CD14-positive monocyte (primary cell): ENCODE data around the gene GABBR2. TPM values are rescaled to one million over a fixed set of nuclear protein-coding genes. Genes with fewer than 3 reads are reported as not detected.

Experiments used
- DNase-seq, 3 donors: peaks; one replicate each; pipeline ENCODE4 v3.0.0-alpha.2; 2011 to 2022
- H2AFZ ChIP-seq: 2 replicates; pipeline ENCODE4 v1.6.0; 2012; ENCODE audit warnings: mild to moderate bottlenecking, low read depth, low read length, inconsistent platforms; ENCODE audit not compliant: insufficient read depth, poor library complexity, severe bottlenecking
- H3K27ac ChIP-seq, 2 donors: 1 replicate in 1 of 2; 2 replicates in 1 of 2; pipeline ENCODE4 v1.5.1; 2012 to 2013; ENCODE audit warnings: low read length in 2 of 2, control low read depth in 1 of 2, inconsistent platforms in 1 of 2, low read depth in 1 of 2, mild to moderate bottlenecking in 1 of 2
- H3K27me3 ChIP-seq, 2 donors: one replicate each; pipeline versions ENCODE4 v1.6.0 to v1.6.1; 2011 to 2013; ENCODE audit warnings: low read length in 2 of 2; ENCODE audit not compliant: control insufficient read depth in 2 of 2, insufficient read depth in 2 of 2
- H3K36me3 ChIP-seq, 2 donors: replicated peaks in 1 of 2; 1 replicate in 1 of 2; 2 replicates in 1 of 2; pipeline versions ENCODE4 v1.5.1 to v1.6.1; 2012 to 2013; ENCODE audit warnings: low read length in 2 of 2, control low read depth in 1 of 2, inconsistent platforms in 1 of 2, mild to moderate bottlenecking in 1 of 2; ENCODE audit not compliant: insufficient read depth in 2 of 2, control insufficient read depth in 1 of 2
- H3K4me1 ChIP-seq, 2 donors: 1 replicate in 1 of 2; 2 replicates in 1 of 2; pipeline versions ENCODE4 v1.5.1 to v1.6.1; 2012 to 2013; ENCODE audit warnings: low read length in 2 of 2, control low read depth in 1 of 2, inconsistent platforms in 1 of 2, mild to moderate bottlenecking in 1 of 2, moderate library complexity in 1 of 2; ENCODE audit not compliant: insufficient read depth in 2 of 2, control insufficient read depth in 1 of 2
- H3K4me2 ChIP-seq: replicated peaks from 2 replicates; pipeline ENCODE3; 2012; ENCODE audit warnings: low read length, moderate library complexity, mild to moderate bottlenecking; ENCODE audit not compliant: poor library complexity, severe bottlenecking; ENCODE audit errors: extremely low read depth
- H3K4me3 ChIP-seq, 3 experiments: fragments of 200-600 bp in 1 of 3; sonication (generic) in 1 of 3; replicated peaks in 1 of 3; 1 replicate in 2 of 3; 2 replicates in 1 of 3; pipeline ENCODE4 v1.5.1; 2011 to 2013; ENCODE audit warnings: low read length in 3 of 3, mild to moderate bottlenecking in 3 of 3, control low read depth in 2 of 3, low read depth in 2 of 3, inconsistent platforms in 1 of 3, moderate library complexity in 1 of 3
- H3K79me2 ChIP-seq: 2 replicates; pipeline ENCODE4 v1.6.0; 2012; ENCODE audit warnings: mild to moderate bottlenecking, control low read depth, inconsistent platforms, low read length, moderate library complexity; ENCODE audit not compliant: insufficient read depth
- H3K9ac ChIP-seq: 2 replicates; pipeline ENCODE4 v1.6.0; 2017; ENCODE audit warnings: low read length, mild to moderate bottlenecking; ENCODE audit not compliant: insufficient read depth, poor library complexity, severe bottlenecking
- H3K9me3 ChIP-seq, 2 donors: replicated peaks in 1 of 2; 1 replicate in 1 of 2; 2 replicates in 1 of 2; pipeline versions ENCODE4 v1.5.1 to v1.6.1; 2012 to 2013; ENCODE audit warnings: low read length in 2 of 2, control low read depth in 1 of 2; ENCODE audit not compliant: control insufficient read depth in 1 of 2, insufficient read depth in 1 of 2
- H4K20me1 ChIP-seq: 2 replicates; pipeline ENCODE4 v1.6.0; 2012; ENCODE audit warnings: mild to moderate bottlenecking, low read length, control low read depth, moderate library complexity; ENCODE audit not compliant: insufficient read depth
- H3K27ac Mint-ChIP-seq, 7 donors: one replicate each; pipeline ENCODE4 v1.8.0; 2020; ENCODE audit warnings: mild to moderate bottlenecking in 7 of 7, mixed read lengths in 7 of 7, moderate library complexity in 6 of 7, inconsistent platforms in 2 of 7
- H3K27me3 Mint-ChIP-seq, 3 donors: one replicate each; pipeline ENCODE4 v1.8.0; 2021 to 2022; ENCODE audit warnings: low read depth in 3 of 3, mild to moderate bottlenecking in 3 of 3, mixed read lengths in 3 of 3, moderate library complexity in 3 of 3, inconsistent platforms in 1 of 3
- H3K36me3 Mint-ChIP-seq, 2 donors: one replicate each; pipeline ENCODE4 v1.8.0; 2020; ENCODE audit warnings: mixed read lengths in 2 of 2, inconsistent platforms in 1 of 2, mild to moderate bottlenecking in 1 of 2
- H3K4me1 Mint-ChIP-seq: one replicate; pipeline ENCODE4 v1.8.0; 2020; ENCODE audit warnings: mild to moderate bottlenecking, mixed read lengths
- H3K4me3 Mint-ChIP-seq, 2 donors: one replicate each; pipeline ENCODE4 v1.8.0; 2020; ENCODE audit warnings: mild to moderate bottlenecking in 2 of 2, mixed read lengths in 2 of 2, moderate library complexity in 1 of 2
- H3K9me3 Mint-ChIP-seq, 7 donors: one replicate each; pipeline ENCODE4 v1.8.0; 2020 to 2022; ENCODE audit warnings: mixed read lengths in 7 of 7, mild to moderate bottlenecking in 6 of 7, moderate library complexity in 6 of 7, inconsistent platforms in 2 of 7
- WGBS: methylation state at CpG from one replicate; pipeline ENCODE4 v1.1.5; 2013; ENCODE audit warnings: missing lambda C conversion rate; ENCODE audit not compliant: insufficient coverage; 5-methylcytosine and 5-hydroxymethylcytosine counted together
- intact Hi-C, 2 donors: fragments of 100-400 bp; cut with micrococcal nuclease; formaldehyde crosslinking; loops; one replicate each; pipeline versions ENCODE4 v1.15.0 to v1.15.1; 2023
- polyA plus RNA-seq, 3 donors: library from polyadenylated mRNA; depleted of rRNA in 1 of 3; unstranded in 2 of 3; stranded (reverse) in 1 of 3; fragments of 300-500 nt in 2 of 3; fragments of >200 nt in 1 of 3; fragmentation: Illumina TruSeq in 2 of 3; gene quantifications; 1 replicate in 2 of 3; 2 replicates in 1 of 3; pipeline ENCODE4 v1.2.3, GENCODE V29; 2012 to 2021
- TF ChIP-seq, protein P1 (sequence below): fragments of 200-600 bp; IDR thresholded peaks from one replicate; pipeline ENCODE4 v1.8.0; 2022; ENCODE audit warnings: antibody characterized with exemption, mild to moderate bottlenecking

The GABBR2 gene
- polyA plus RNA-seq, 3 donors: not detected

- H3K79me2 ChIP-seq: no peaks in the 10 kb centered on the region
- peaks cover 13 to 19% of the 10 kb centered on the region in 2 donors for H3K4me1 ChIP-seq
- Mint-ChIP-seq H3K4me1 (peaks cover 30% of the 10 kb centered on the region), H3K36me3 (no peaks in the 10 kb centered on the region), H3K9me3 (no peaks in the 10 kb centered on the region), H3K27ac (peak overlapping the region in 2 of 7 donors; percentile 16 to 23), H3K4me3 (peak overlapping the region; percentile 31 to 58), H3K27me3 (peaks cover 1 to 6% (median 4%) of the 10 kb centered on the region in 3 donors)
- no peak overlapping the region for H2AFZ ChIP-seq
- H3K4me3 ChIP-seq: no peak overlapping the region
- intact Hi-C loops: loop anchor here (5.0 kb wide), 2 partner anchors 463 to 478 kb away; no protein-coding TSS in a partner anchor
- H4K20me1 ChIP-seq: no peaks in the 10 kb centered on the region
- DNase-seq: peak; percentile 15 to 55 (median 42)
- H3K9me3 ChIP-seq: no peaks in the 10 kb centered on the region
- H3K27ac ChIP-seq: no peak overlapping the region
- 36% methylated on average over 4 of the region's 6 CpGs for whole genome bisulfite sequencing
- no peak overlapping the region for H3K9ac ChIP-seq
- no peak overlapping the region for H3K4me2 ChIP-seq
- no peaks in the 10 kb centered on the region for H3K36me3 ChIP-seq
- TF ChIP-seq, protein P1, sequence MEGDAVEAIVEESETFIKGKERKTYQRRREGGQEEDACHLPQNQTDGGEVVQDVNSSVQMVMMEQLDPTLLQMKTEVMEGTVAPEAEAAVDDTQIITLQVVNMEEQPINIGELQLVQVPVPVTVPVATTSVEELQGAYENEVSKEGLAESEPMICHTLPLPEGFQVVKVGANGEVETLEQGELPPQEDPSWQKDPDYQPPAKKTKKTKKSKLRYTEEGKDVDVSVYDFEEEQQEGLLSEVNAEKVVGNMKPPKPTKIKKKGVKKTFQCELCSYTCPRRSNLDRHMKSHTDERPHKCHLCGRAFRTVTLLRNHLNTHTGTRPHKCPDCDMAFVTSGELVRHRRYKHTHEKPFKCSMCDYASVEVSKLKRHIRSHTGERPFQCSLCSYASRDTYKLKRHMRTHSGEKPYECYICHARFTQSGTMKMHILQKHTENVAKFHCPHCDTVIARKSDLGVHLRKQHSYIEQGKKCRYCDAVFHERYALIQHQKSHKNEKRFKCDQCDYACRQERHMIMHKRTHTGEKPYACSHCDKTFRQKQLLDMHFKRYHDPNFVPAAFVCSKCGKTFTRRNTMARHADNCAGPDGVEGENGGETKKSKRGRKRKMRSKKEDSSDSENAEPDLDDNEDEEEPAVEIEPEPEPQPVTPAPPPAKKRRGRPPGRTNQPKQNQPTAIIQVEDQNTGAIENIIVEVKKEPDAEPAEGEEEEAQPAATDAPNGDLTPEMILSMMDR: no peak
- H3K27me3 ChIP-seq: no peaks in the 10 kb centered on the region
Measured at GRCh38 chr9:98314381-98315066, 394.2 kb downstream of the GABBR2 start.

DNA sequence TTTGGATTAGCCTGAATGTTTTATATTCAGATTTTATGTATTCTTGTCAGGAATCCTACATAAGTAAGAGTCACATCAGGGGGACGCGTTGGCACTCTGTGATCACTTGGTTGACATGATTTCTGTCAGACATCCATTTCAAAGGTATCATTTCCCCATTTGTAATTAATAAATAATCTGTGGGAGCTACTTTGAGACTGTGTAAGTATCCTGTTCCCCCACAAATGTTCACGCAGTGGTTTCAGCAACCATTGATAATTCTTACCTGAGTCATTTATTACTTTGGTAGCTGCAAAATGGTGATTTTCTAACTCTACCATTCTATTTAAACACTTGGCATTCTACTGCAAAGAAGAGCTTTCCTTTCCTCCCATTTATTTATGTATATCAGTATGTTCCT lies 396.4 kb downstream of the GABBR2 start:
- TF ChIP-seq, protein P1: no peak
- Histone ChIP-seq H2AFZ (no peak overlapping the region), H3K27me3 (peaks cover 0 to 2% of the 10 kb centered on the region in 2 donors), H3K27ac (no peak overlapping the region), H4K20me1 (no peaks in the 10 kb centered on the region), H3K79me2 (no peaks in the 10 kb centered on the region), H3K4me1 (peaks cover 13 to 19% of the 10 kb centered on the region in 2 donors), H3K36me3 (no peaks in the 10 kb centered on the region), H3K9me3 (no peaks in the 10 kb centered on the region), H3K9ac (no peak overlapping the region), H3K4me3 (no peak overlapping the region), H3K4me2 (no peak overlapping the region)
- Mint-ChIP-seq H3K36me3 (no peaks in the 10 kb centered on the region), H3K4me1 (peaks cover 30% of the 10 kb centered on the region), H3K27me3 (peaks cover 1 to 8% (median 4%) of the 10 kb centered on the region in 3 donors), H3K4me3 (no peak overlapping the region), H3K27ac (no peak overlapping the region), H3K9me3 (peaks cover 0 to under 1% (median 0%) of the 10 kb centered on the region in 7 donors)
- intact Hi-C loops: loop anchor here in 1 of 2 donors (5.0 kb wide), 1 partner anchor 480 kb away; no protein-coding TSS in a partner anchor
- no peak for DNase-seq
- no CpG with 5 or more reads among the region's 3 CpGs for WGBS
